ENCODE measurements around the gene ADGRG3. TPM values are rescaled to one million over a fixed set of nuclear protein-coding genes. Genes with fewer than 3 reads are reported as not detected.

ADGRG3 gene
- total and polyA plus RNA-seq, 2 of the 8 experiments (the other 6 are each of a cell fraction or from before 2014, with no cell fraction given), result 0.28 to 0.98 TPM

DNA sequence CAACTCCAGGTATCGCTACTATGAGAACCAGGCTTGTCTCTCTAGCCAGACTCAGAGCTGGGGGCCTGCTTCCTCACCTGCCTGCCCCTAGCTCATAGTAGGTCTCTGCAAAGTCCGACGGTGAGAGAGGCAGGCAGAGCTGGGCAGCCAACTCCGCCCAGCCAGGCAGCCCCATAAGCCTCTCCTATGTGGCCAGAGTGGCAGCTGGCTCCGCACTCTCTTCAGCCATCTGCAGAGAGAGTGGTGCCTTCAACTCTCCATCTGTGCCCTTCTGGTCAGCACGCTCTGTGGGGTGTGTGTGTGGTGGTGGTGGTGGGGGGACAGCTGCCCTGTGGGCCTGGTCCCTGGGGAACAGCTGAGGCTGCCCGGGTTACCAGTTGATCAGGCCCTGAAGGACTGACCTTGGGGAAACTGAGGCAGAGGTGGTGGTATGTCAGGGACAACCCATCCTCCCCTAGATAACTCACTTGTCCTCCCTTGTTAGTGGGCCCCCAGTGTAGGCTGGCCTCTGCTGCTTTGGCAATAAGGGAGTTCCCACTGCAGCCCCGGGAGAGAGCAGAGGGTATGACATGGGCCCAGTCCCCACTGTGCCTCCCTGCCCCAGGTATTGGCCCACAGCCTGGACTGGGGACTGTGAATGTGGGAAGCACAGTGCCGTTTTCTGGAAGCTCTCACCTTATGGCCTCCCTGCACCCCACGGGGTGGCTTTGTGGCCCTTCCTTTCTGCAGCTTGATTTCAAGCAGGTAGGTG is 41.5 kb upstream of the ADGRG3 start:
- Histone ChIP-seq H3K18ac (ENCODE audit: extremely low read depth, low read length) (no peak overlapping the region), H3K27ac (ENCODE audit: low read depth, low read length) (no peak overlapping the region), H2BK12ac (ENCODE audit: low read depth, low read length) (no peak overlapping the region), H4K91ac (replicated peaks; ENCODE audit: insufficient read length, low read length) (no peak overlapping the region), H3K36me3 (ENCODE audit: control insufficient read depth in 2 of 4, insufficient read depth in 4 of 4, low read length in 3 of 4) (no peaks in the 10 kb centered on the region), H3K56ac (replicated peaks; ENCODE audit: insufficient read length, low read depth, low read length) (no peak overlapping the region), H3K9me3 (ENCODE audit: insufficient read depth in 2 of 2, low read depth in 1 of 2, low read length in 1 of 2) (no peaks in the 10 kb centered on the region), H3K79me1 (ENCODE audit: low read depth, low read length) (no peaks in the 10 kb centered on the region), H2BK120ac (replicated peaks; ENCODE audit: low read depth, low read length) (no peak overlapping the region), H2AFZ (ENCODE audit: low read length) (no peak overlapping the region), H3K79me2 (ENCODE audit: control insufficient read depth in 1 of 2, insufficient read depth in 2 of 2, low read length in 2 of 2) (no peaks in the 10 kb centered on the region), H3K4ac (replicated peaks; ENCODE audit: insufficient read length, low read depth, low read length) (no peak overlapping the region), H3K23ac (ENCODE audit: insufficient read length) (no peak overlapping the region), H3K9ac (replicated peaks in 1 of 4; ENCODE audit: extremely low read depth in 1 of 4, low read depth in 3 of 4, low read length in 3 of 4) (no peak overlapping the region; a peak in 1 of 7 replicates), H3K14ac (ENCODE audit: insufficient read length) (no peak overlapping the region), H4K20me1 (replicated peaks in 1 of 2; ENCODE audit: control insufficient read depth in 1 of 2, insufficient read depth in 2 of 2, low read length in 2 of 2) (peaks cover 0 to 4% of the 10 kb centered on the region in 2 experiments), H2BK5ac (ENCODE audit: low read depth, low read length) (no peak overlapping the region), H3K23me2 (ENCODE audit: low read depth, low read length) (peaks cover 4% of the 10 kb centered on the region; the same call in 1 of the 2 replicates), H2BK15ac (ENCODE audit: low read length) (peak overlapping the region; percentile 46; the same call in 1 of the 2 replicates), H4K8ac (ENCODE audit: extremely low read depth, insufficient read depth, low read length) (no peak overlapping the region), H3K4me1 (replicated peaks in 1 of 4; ENCODE audit: control insufficient read depth in 3 of 4, insufficient read depth in 4 of 4, low read length in 3 of 4) (peaks cover 0 to 21% (median 16%) of the 10 kb centered on the region in 4 experiments; a peak in 6 of 7 replicates), H3K4me2 (ENCODE audit: insufficient read depth in 1 of 2, low read depth in 2 of 2, low read length in 2 of 2) (no peak overlapping the region), H2BK20ac (ENCODE audit: low read length) (no peak overlapping the region), H3K4me3 (ENCODE audit: extremely low read depth in 1 of 4, insufficient read depth in 2 of 4, low read depth in 3 of 4, low read length in 4 of 4) (no peak overlapping the region), H2AK5ac (ENCODE audit: low read depth, low read length) (0 out of 2 replicates have a peak overlapping the region, but pooled peaks have one; percentile 53), H4K5ac (ENCODE audit: insufficient read length, low read depth, low read length) (no peak overlapping the region), H3K27me3 (replicated peaks in 1 of 4; ENCODE audit: control insufficient read depth in 3 of 4, extremely low read depth in 1 of 4, insufficient read depth in 3 of 4, low read length in 3 of 4) (peaks cover 0 to 2% (median 0%) of the 10 kb centered on the region in 4 experiments; a peak in 2 of 7 replicates)
- FAIRE-seq (no peak), DNase-seq (ENCODE audit: low read depth in 1 of 2, low spot score in 2 of 2) (no peak)
- WGBS, 2 experiments (ENCODE audit: extremely low coverage in 1 of 2, insufficient coverage in 1 of 2, insufficient read length in 1 of 2, insufficient replicate concordance in 2 of 2, low coverage in 1 of 2, low lambda C conversion rate in 2 of 2, missing lambda C conversion rate in 1 of 2), result 89% methylated on average over 9 of the region's 10 CpGs; no CpG with 5 or more reads in 1 of the 2 experiments
- POLR2A ChIA-PET (ENCODE audit: partially characterized antibody), result interaction anchor here (1.0 to 3.4 kb wide), 5 partner anchors 8 to 27 kb away, joined by 3 to 11 read pairs (median 4); no protein-coding TSS in a partner anchor
- CTCF ChIA-PET (ENCODE audit: partially characterized antibody), result interaction anchor here (0.5 to 10.1 kb wide), 19 partner anchors 9 to 453 kb away, joined by 3 to 79 read pairs (median 5); no protein-coding TSS in a partner anchor
- TF ChIP-seq EGR1 (IDR thresholded peaks at IDR 0.05; ENCODE audit: borderline replicate concordance, low read depth, low read length) (no peak), TBP (IDR thresholded peaks at IDR 0.05; ENCODE audit: low read depth, low read length) (no peak), GTF2F1 (IDR thresholded peaks at IDR 0.05; ENCODE audit: borderline replicate concordance, low read depth, low read length) (no peak), KDM4A (IDR thresholded peaks at IDR 0.05; ENCODE audit: low read depth, low read length, severe bottlenecking) (no peak), ATF3 (IDR thresholded peaks at IDR 0.05; ENCODE audit: insufficient read depth, low read depth, low read length) (no peak), SUZ12 (IDR thresholded peaks at IDR 0.05; ENCODE audit: low read length) (no peak), SAP30 (IDR thresholded peaks at IDR 0.05; ENCODE audit: insufficient read depth, insufficient replicate concordance, low read length) (no peak)
- TF ChIP-seq, protein P1, sequence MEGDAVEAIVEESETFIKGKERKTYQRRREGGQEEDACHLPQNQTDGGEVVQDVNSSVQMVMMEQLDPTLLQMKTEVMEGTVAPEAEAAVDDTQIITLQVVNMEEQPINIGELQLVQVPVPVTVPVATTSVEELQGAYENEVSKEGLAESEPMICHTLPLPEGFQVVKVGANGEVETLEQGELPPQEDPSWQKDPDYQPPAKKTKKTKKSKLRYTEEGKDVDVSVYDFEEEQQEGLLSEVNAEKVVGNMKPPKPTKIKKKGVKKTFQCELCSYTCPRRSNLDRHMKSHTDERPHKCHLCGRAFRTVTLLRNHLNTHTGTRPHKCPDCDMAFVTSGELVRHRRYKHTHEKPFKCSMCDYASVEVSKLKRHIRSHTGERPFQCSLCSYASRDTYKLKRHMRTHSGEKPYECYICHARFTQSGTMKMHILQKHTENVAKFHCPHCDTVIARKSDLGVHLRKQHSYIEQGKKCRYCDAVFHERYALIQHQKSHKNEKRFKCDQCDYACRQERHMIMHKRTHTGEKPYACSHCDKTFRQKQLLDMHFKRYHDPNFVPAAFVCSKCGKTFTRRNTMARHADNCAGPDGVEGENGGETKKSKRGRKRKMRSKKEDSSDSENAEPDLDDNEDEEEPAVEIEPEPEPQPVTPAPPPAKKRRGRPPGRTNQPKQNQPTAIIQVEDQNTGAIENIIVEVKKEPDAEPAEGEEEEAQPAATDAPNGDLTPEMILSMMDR (IDR thresholded peaks at IDR 0.05; ENCODE audit: control extremely low read depth in 1 of 3, insufficient read depth in 1 of 3, low read depth in 1 of 3, low read length in 3 of 3), result no peak
